Fibroblast of pulmonary artery (primary cell): ENCODE measurements around the gene NXT1.

Experiments used
- DNase-seq: peaks from one replicate; pipeline ENCODE4 v3.0.0-alpha.2; 2010; ENCODE audit warnings: low read depth
- H3K4me3 ChIP-seq: replicated peaks from 2 replicates; pipeline ENCODE4 v1.5.1; 2011; ENCODE audit warnings: low read depth, mild to moderate bottlenecking, control low read depth, low read length, moderate library complexity
- CTCF ChIP-seq: IDR thresholded peaks from 2 replicates; pipeline ENCODE4 v1.5.1; 2011; ENCODE audit warnings: mild to moderate bottlenecking, control low read depth, low read length, inconsistent platforms; ENCODE audit errors: missing control alignments

Gene NXT1

GRCh38 chr20:23315099-23315498 is 35.5 kb upstream of the NXT1 start:
- no peak for TF ChIP-seq CTCF
- H3K4me3 ChIP-seq, result no peak overlapping the region
- no peak for DNase-seq

- DNase-seq, result no peak
- no peak for TF ChIP-seq CTCF
- no peak overlapping the region for H3K4me3 ChIP-seq
Measured at GRCh38 chr20:23316626-23317025, 34.0 kb upstream of the NXT1 start.

GRCh38 chr20:23317081-23317480 is 33.5 kb upstream of the NXT1 start:
- no peak for TF ChIP-seq CTCF
- DNase-seq, result no peak
- no peak overlapping the region for H3K4me3 ChIP-seq

GRCh38 chr20:23318347-23318746 is 32.2 kb upstream of the NXT1 start:
- no peak for TF ChIP-seq CTCF
- no peak overlapping the region for H3K4me3 ChIP-seq

GRCh38 chr20:23320317-23320716 is 30.3 kb upstream of the NXT1 start:
- H3K4me3 ChIP-seq, result no peak overlapping the region
- peak; percentile 55 for TF ChIP-seq CTCF
- peak; percentile 33 for DNase-seq

More at GRCh38 chr20:23318347-23318746, 32.2 kb upstream of the NXT1 start:
- DNase-seq, result no peak

- no peak for TF ChIP-seq CTCF
- no peak for DNase-seq
- no peak overlapping the region for H3K4me3 ChIP-seq
Measured at GRCh38 chr20:23325107-23325506, 25.5 kb upstream of the NXT1 start.

GRCh38 chr20:23326774-23327173 is 23.8 kb upstream of the NXT1 start:
- no peak for DNase-seq
- H3K4me3 ChIP-seq, result no peak overlapping the region
- TF ChIP-seq CTCF, result no peak
